H1 (cell line): ENCODE data around the gene AP5Z1. TPM values are rescaled to one million over a fixed set of nuclear protein-coding genes. Genes with fewer than 3 reads are reported as not detected.

Experiments
- CTCF ChIA-PET: fragments of 300-600 bp; sonication (Branson Sonifier 250); formaldehyde crosslinking; loops from one replicate; lab custom pipeline; 2021; ENCODE audit not compliant: partially characterized antibody; lab: Charles Lee
- POLR2A ChIA-PET: fragments of 300-600 bp; sonication (Branson Sonifier 250); formaldehyde crosslinking; loops from one replicate; lab custom pipeline; 2021; ENCODE audit warnings: inconsistent platforms; ENCODE audit not compliant: partially characterized antibody; lab: Charles Lee
- DNase-seq, 2 experiments: peaks; one replicate each; pipeline versions ENCODE4 v3.0.0 to v3.0.0-alpha.2; 2010 to 2022; ENCODE audit warnings: low spot score in 2 of 2, low read depth in 1 of 2, mixed read lengths in 1 of 2
- FAIRE-seq: peaks from 2 replicates; lab custom pipeline; 2011; peaks lifted over from hg19 to GRCh38; lab: Jason Lieb, UNC
- H2AFZ ChIP-seq: 2 replicates; pipeline ENCODE4 v1.8.1; 2012; ENCODE audit warnings: low read length, inconsistent platforms
- H2AK5ac ChIP-seq: 2 replicates; pipeline ENCODE4 v1.6.1; 2013; ENCODE audit warnings: low read depth, low read length
- H2BK120ac ChIP-seq: replicated peaks from 2 replicates; pipeline ENCODE3; 2013; ENCODE audit warnings: low read depth, low read length, inconsistent platforms
- H2BK12ac ChIP-seq: 2 replicates; pipeline ENCODE4 v1.6.1; 2013; ENCODE audit warnings: low read depth, low read length
- H2BK15ac ChIP-seq: 2 replicates; pipeline ENCODE4 v1.6.1; 2013; ENCODE audit warnings: low read length
- H2BK20ac ChIP-seq: 2 replicates; pipeline ENCODE4 v1.6.1; 2013; ENCODE audit warnings: low read length
- H2BK5ac ChIP-seq: 2 replicates; pipeline ENCODE4 v1.6.1; 2013; ENCODE audit warnings: low read depth, low read length
- H3K14ac ChIP-seq: 2 replicates; pipeline ENCODE4 v1.6.1; 2013; ENCODE audit warnings: inconsistent platforms; ENCODE audit not compliant: insufficient read length
- H3K18ac ChIP-seq: 2 replicates; pipeline ENCODE4 v1.6.1; 2013; ENCODE audit warnings: low read length; ENCODE audit errors: extremely low read depth
- H3K23ac ChIP-seq: 2 replicates; pipeline ENCODE4 v1.6.1; 2013; ENCODE audit warnings: inconsistent platforms; ENCODE audit not compliant: insufficient read length
- H3K23me2 ChIP-seq: 2 replicates; pipeline ENCODE4 v1.6.1; 2013; ENCODE audit warnings: low read depth, low read length
- H3K27ac ChIP-seq: 2 replicates; pipeline ENCODE4 v1.6.1; 2011; ENCODE audit warnings: low read depth, low read length, inconsistent platforms
- H3K27me3 ChIP-seq, 4 experiments: replicated peaks in 1 of 4; 1 replicate in 1 of 4; 2 replicates in 3 of 4; pipeline versions ENCODE4 v1.6.1 to v1.8.1; 2011 to 2013; ENCODE audit warnings: low read length in 3 of 4, mild to moderate bottlenecking in 3 of 4, inconsistent platforms in 2 of 4, mixed read lengths in 2 of 4, moderate library complexity in 1 of 4; ENCODE audit not compliant: control insufficient read depth in 3 of 4, insufficient read depth in 3 of 4; ENCODE audit errors: extremely low read depth in 1 of 4
- H3K36me3 ChIP-seq, 4 experiments: 2 replicates each; pipeline versions ENCODE4 v1.6.1 to v1.8.1; 2011 to 2013; ENCODE audit warnings: mild to moderate bottlenecking in 4 of 4, low read length in 3 of 4, moderate library complexity in 2 of 4, control low read depth in 1 of 4, inconsistent platforms in 1 of 4; ENCODE audit not compliant: insufficient read depth in 4 of 4, control insufficient read depth in 2 of 4
- H3K4ac ChIP-seq: replicated peaks from 2 replicates; pipeline ENCODE3; 2013; ENCODE audit warnings: low read length, low read depth, mixed read lengths, inconsistent platforms; ENCODE audit not compliant: insufficient read length
- H3K4me1 ChIP-seq, 4 experiments: replicated peaks in 1 of 4; 1 replicate in 1 of 4; 2 replicates in 3 of 4; pipeline versions ENCODE4 v1.6.1 to v1.8.1; 2011 to 2013; ENCODE audit warnings: low read length in 3 of 4, inconsistent platforms in 2 of 4, mixed read lengths in 1 of 4; ENCODE audit not compliant: insufficient read depth in 4 of 4, control insufficient read depth in 3 of 4
- H3K4me2 ChIP-seq, 2 experiments: 2 replicates each; pipeline versions ENCODE4 v1.6.1 to v1.8.1; 2011 to 2013; ENCODE audit warnings: low read depth in 2 of 2, low read length in 2 of 2, control low read depth in 1 of 2, inconsistent platforms in 1 of 2, mild to moderate bottlenecking in 1 of 2; ENCODE audit not compliant: insufficient read depth in 1 of 2
- H3K4me3 ChIP-seq, 4 experiments: fragments of 200-600, 300-600 bp in 1 of 4; sonication (generic), shearing (Covaris generic), sonication (Bioruptor Twin) in 1 of 4; 2 replicates each; pipeline versions ENCODE4 v1.5.1 to v1.8.1; 2011 to 2016; ENCODE audit warnings: low read length in 4 of 4, low read depth in 3 of 4, control low read depth in 2 of 4, inconsistent platforms in 2 of 4, mild to moderate bottlenecking in 2 of 4, mixed read lengths in 1 of 4, moderate library complexity in 1 of 4; ENCODE audit not compliant: insufficient read depth in 2 of 4; ENCODE audit errors: extremely low read depth in 1 of 4
- H3K56ac ChIP-seq: replicated peaks from 2 replicates; pipeline ENCODE3; 2013; ENCODE audit warnings: low read depth, mild to moderate bottlenecking, mixed read lengths, low read length, inconsistent platforms; ENCODE audit not compliant: insufficient read length
- H3K79me1 ChIP-seq: 2 replicates; pipeline ENCODE4 v1.6.1; 2013; ENCODE audit warnings: low read depth, low read length, control low read depth
- H3K79me2 ChIP-seq, 2 experiments: 2 replicates each; pipeline versions ENCODE4 v1.6.1 to v1.8.1; 2012 to 2013; ENCODE audit warnings: low read length in 2 of 2, mild to moderate bottlenecking in 2 of 2, inconsistent platforms in 1 of 2; ENCODE audit not compliant: insufficient read depth in 2 of 2, control insufficient read depth in 1 of 2
- H3K9ac ChIP-seq, 4 experiments: replicated peaks in 1 of 4; 1 replicate in 1 of 4; 2 replicates in 3 of 4; pipeline versions ENCODE4 v1.6.1 to v1.8.1; 2011 to 2013; ENCODE audit warnings: low read depth in 3 of 4, low read length in 3 of 4, control low read depth in 2 of 4, mild to moderate bottlenecking in 2 of 4, moderate library complexity in 2 of 4, inconsistent platforms in 1 of 4; ENCODE audit errors: extremely low read depth in 1 of 4
- H3K9me3 ChIP-seq, 2 experiments: 2 replicates each; pipeline versions ENCODE4 v1.6.1 to v1.8.1; 2012 to 2013; ENCODE audit warnings: mild to moderate bottlenecking in 2 of 2, moderate library complexity in 2 of 2, control low read depth in 1 of 2, inconsistent platforms in 1 of 2, low read depth in 1 of 2, low read length in 1 of 2, mixed read lengths in 1 of 2; ENCODE audit not compliant: insufficient read depth in 2 of 2
- H4K20me1 ChIP-seq, 2 experiments: replicated peaks in 1 of 2; 2 replicates each; pipeline versions ENCODE3 to v1.8.1; 2011 to 2013; ENCODE audit warnings: inconsistent platforms in 2 of 2, low read length in 2 of 2, mild to moderate bottlenecking in 1 of 2; ENCODE audit not compliant: insufficient read depth in 2 of 2, control insufficient read depth in 1 of 2
- H4K5ac ChIP-seq: 2 replicates; pipeline ENCODE4 v1.6.1; 2013; ENCODE audit warnings: low read length, low read depth, mixed read lengths, inconsistent platforms; ENCODE audit not compliant: insufficient read length
- H4K8ac ChIP-seq: 2 replicates; pipeline ENCODE4 v1.8.0; 2013; ENCODE audit warnings: mild to moderate bottlenecking, moderate library complexity, low read length, inconsistent platforms; ENCODE audit not compliant: insufficient read depth; ENCODE audit errors: extremely low read depth
- H4K91ac ChIP-seq: replicated peaks from 2 replicates; pipeline ENCODE3; 2013; ENCODE audit warnings: low read length, mixed read lengths, inconsistent platforms; ENCODE audit not compliant: insufficient read length
- BACH1 ChIP-seq: IDR thresholded peaks from 2 replicates; pipeline ENCODE4 v1.6.1; 2012; ENCODE audit warnings: low read length, improper control_type of control experiment
- CHD2 ChIP-seq: IDR thresholded peaks from 2 replicates; pipeline ENCODE4 v1.6.1; 2012; ENCODE audit warnings: low read length, improper control_type of control experiment
- EP300 ChIP-seq, 2 experiments: IDR thresholded peaks; 1 replicate in 1 of 2; 2 replicates in 1 of 2; pipeline ENCODE4 v1.6.1; 2011 to 2012; ENCODE audit warnings: low read depth in 2 of 2, low read length in 2 of 2, mild to moderate bottlenecking in 2 of 2, borderline replicate concordance in 1 of 2, inconsistent platforms in 1 of 2, moderate library complexity in 1 of 2
- EZH2 ChIP-seq: fragments of 200-600 bp; sonication (generic); IDR thresholded peaks from 2 replicates; pipeline ENCODE4 v1.7.1; 2012; ENCODE audit warnings: low read depth, mild to moderate bottlenecking, moderate library complexity, low read length, inconsistent platforms; ENCODE audit not compliant: severe bottlenecking
- GABPA ChIP-seq: IDR thresholded peaks from 2 replicates; pipeline ENCODE4 v1.6.1; 2011; ENCODE audit warnings: mild to moderate bottlenecking, low read length, moderate library complexity, borderline replicate concordance; ENCODE audit not compliant: insufficient read depth
- HDAC2 ChIP-seq, 2 experiments: fragments of 300-600 bp in 1 of 2; sonication (generic) in 1 of 2; IDR thresholded peaks; 2 replicates each; pipeline ENCODE4 v1.6.1; 2011 to 2012; ENCODE audit warnings: low read depth in 2 of 2, low read length in 2 of 2, mild to moderate bottlenecking in 2 of 2, moderate library complexity in 2 of 2, borderline replicate concordance in 1 of 2, inconsistent platforms in 1 of 2
- PHF8 ChIP-seq: fragments of 200-600 bp; sonication (generic); conservative IDR thresholded peaks from 2 replicates; pipeline ENCODE4 v1.7.1; 2012; ENCODE audit warnings: low read depth, mild to moderate bottlenecking, inconsistent platforms, low read length, moderate library complexity
- POLR2AphosphoS5 ChIP-seq: IDR thresholded peaks from 2 replicates; pipeline ENCODE4 v1.6.1; 2011; ENCODE audit warnings: low read depth, low read length
- RBBP5 ChIP-seq: IDR thresholded peaks from 2 replicates; pipeline ENCODE4 v1.7.1; 2012; ENCODE audit warnings: low read depth, mild to moderate bottlenecking, inconsistent platforms, low read length, moderate library complexity, borderline replicate concordance
- RFX5 ChIP-seq: IDR thresholded peaks from 2 replicates; pipeline ENCODE4 v1.6.1; 2011; ENCODE audit warnings: low read depth, low read length, improper control_type of control experiment, borderline replicate concordance
- RXRA ChIP-seq: IDR thresholded peaks from 2 replicates; pipeline ENCODE4 v1.6.1; 2011; ENCODE audit warnings: low read depth, mild to moderate bottlenecking, low read length, moderate library complexity; ENCODE audit not compliant: insufficient read depth
- SIRT6 ChIP-seq: IDR thresholded peaks from one replicate; pipeline ENCODE4 v1.7.1; 2012; ENCODE audit warnings: low read length, inconsistent platforms
- SP1 ChIP-seq: IDR thresholded peaks from 2 replicates; pipeline ENCODE4 v1.6.1; 2011; ENCODE audit warnings: low read depth, low read length
- SP2 ChIP-seq: IDR thresholded peaks from 2 replicates; pipeline ENCODE4 v1.6.1; 2012; ENCODE audit warnings: mild to moderate bottlenecking, low read length, inconsistent platforms
- YY1 ChIP-seq: IDR thresholded peaks from 2 replicates; pipeline ENCODE4 v1.6.1; 2011; ENCODE audit warnings: low read depth, mild to moderate bottlenecking, low read length
- WGBS, 2 experiments: shearing (Covaris generic) in 1 of 2; methylation state at CpG; one replicate each; pipeline versions ENCODE4 v1.1.6 to v1.1.7; 2013 to 2015; ENCODE audit warnings: low lambda C conversion rate in 2 of 2, mixed read lengths in 2 of 2, inconsistent platforms in 1 of 2, low coverage in 1 of 2, missing lambda C conversion rate in 1 of 2; ENCODE audit not compliant: insufficient replicate concordance in 2 of 2, insufficient coverage in 1 of 2, insufficient read length in 1 of 2; ENCODE audit errors: extremely low coverage in 1 of 2, missing lambda C conversion rate in 1 of 2; 5-methylcytosine and 5-hydroxymethylcytosine counted together
- polyA plus RNA-seq, 7 experiments: library from polyadenylated mRNA; depleted of rRNA in 3 of 7; stranded (reverse) in 5 of 7; unstranded in 2 of 7; fragments of >200 nt in 5 of 7; fragments of 200-250 nt in 2 of 7; gene quantifications; 1 replicate in 5 of 7; 2 replicates in 1 of 7; 4 replicates in 1 of 7; pipeline versions ENCODE4 v1.2.1 to v1.2.3, GENCODE V29; 2011 to 2013; ENCODE audit warnings: missing spikeins in 2 of 7, mixed read lengths in 2 of 7
- total RNA-seq: library from RNA; stranded (reverse); fragmentation: NEBNext Ultra II Directional; extraction: Animal tissue kit (Norgen Biotek cat#: 25700); gene quantifications from 2 replicates; pipeline ENCODE4 v1.2.1, GENCODE V29; 2021

AP5Z1 gene
- total and polyA plus RNA-seq, 2 of the 8 experiments (the other 6 are each of a cell fraction or from before 2014, with no cell fraction given) = 24.0 to 24.7 TPM

DNA sequence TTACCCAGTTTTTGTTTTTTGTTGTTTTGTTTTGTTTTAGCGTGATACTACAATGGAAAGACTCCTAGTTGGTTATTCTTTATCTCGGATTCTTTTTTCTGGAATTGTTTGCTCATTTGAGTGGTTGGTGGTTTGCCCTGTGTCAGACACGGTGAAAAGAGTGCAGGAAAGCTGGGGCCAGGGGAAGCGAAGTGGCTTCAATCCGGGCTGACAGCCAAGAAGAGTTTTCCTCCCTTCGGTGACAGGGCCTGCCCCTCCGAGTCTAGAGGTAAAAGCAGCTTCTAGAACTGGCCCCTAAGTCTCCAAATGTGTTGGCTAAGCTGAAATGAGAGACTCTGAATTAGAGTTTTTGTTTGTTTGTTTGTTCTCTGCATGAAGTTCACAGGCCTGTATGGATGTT is 5.7 kb upstream of the AP5Z1 start:
- Histone ChIP-seq H3K23ac (no peak overlapping the region), H2BK5ac (no peak overlapping the region), H3K36me3 (no peaks in the 10 kb centered on the region; a peak in 1 of 8 replicates), H3K4me1 (peaks cover 0 to 3% (median 2%) of the 10 kb centered on the region in 4 experiments; a peak in 3 of 7 replicates), H3K23me2 (peaks cover 3% of the 10 kb centered on the region; the same call in 1 of the 2 replicates), H3K14ac (no peak overlapping the region), H4K91ac (no peak overlapping the region), H3K79me1 (no peaks in the 10 kb centered on the region), H3K4me3 (no peak overlapping the region), H2BK12ac (no peak overlapping the region), H3K56ac (no peak overlapping the region), H3K79me2 (no peaks in the 10 kb centered on the region), H3K27ac (no peak overlapping the region), H3K4ac (no peak overlapping the region), H3K18ac (no peak overlapping the region), H4K20me1 (no peaks in the 10 kb centered on the region), H4K8ac (no peak overlapping the region), H2BK120ac (no peak overlapping the region), H3K4me2 (no peak overlapping the region), H2BK20ac (no peak overlapping the region), H3K27me3 (0 out of 7 replicates have a peak, but pooled peaks cover 0 to 2% (median 0%) of the 10 kb centered on the region in 4 experiments), H3K9ac (no peak overlapping the region), H4K5ac (no peak overlapping the region), H2AFZ (no peak overlapping the region), H2AK5ac (no peak overlapping the region), H2BK15ac (no peak overlapping the region), H3K9me3 (no peaks in the 10 kb centered on the region)
- ChIA-PET POLR2A (no interaction called here), CTCF (interaction anchor here (0.6 kb wide), 1 partner anchor 1721 kb away, joined by 3 read pairs; no protein-coding TSS in a partner anchor)
- 88% methylated on average over 7 of the region's 7 CpGs; no CpG with 5 or more reads in 1 of the 2 experiments for WGBS, 2 experiments
- no peak for DNase-seq
- no peak for FAIRE-seq
- TF ChIP-seq EZH2 = no peak
- TF ChIP-seq EP300 (IDR thresholded peaks at IDR 0.05; ENCODE audit: borderline replicate concordance in 1 of 2, low read depth in 2 of 2, low read length in 2 of 2) = no peak
- no peak for TF ChIP-seq RBBP5
- TF ChIP-seq SP1 = no peak
- no peak for TF ChIP-seq BACH1
- TF ChIP-seq RXRA = no peak
- no peak for TF ChIP-seq GABPA
- TF ChIP-seq POLR2AphosphoS5 = no peak
- TF ChIP-seq SP2 = no peak
- no peak for TF ChIP-seq RFX5
- TF ChIP-seq PHF8 = no peak
- TF ChIP-seq YY1 = no peak
- no peak for TF ChIP-seq SIRT6
- TF ChIP-seq CHD2 = no peak
- no peak for TF ChIP-seq HDAC2 (IDR thresholded peaks at IDR 0.05; ENCODE audit: borderline replicate concordance in 1 of 2, low read depth in 2 of 2, low read length in 2 of 2)
